ENCODE data around the gene TAL1. TPM values are rescaled to one million over a fixed set of nuclear protein-coding genes. Genes with fewer than 3 reads are reported as not detected.

TAL1 gene
- total RNA-seq, 1 experiment from 2014 or later = not detected

DNA sequence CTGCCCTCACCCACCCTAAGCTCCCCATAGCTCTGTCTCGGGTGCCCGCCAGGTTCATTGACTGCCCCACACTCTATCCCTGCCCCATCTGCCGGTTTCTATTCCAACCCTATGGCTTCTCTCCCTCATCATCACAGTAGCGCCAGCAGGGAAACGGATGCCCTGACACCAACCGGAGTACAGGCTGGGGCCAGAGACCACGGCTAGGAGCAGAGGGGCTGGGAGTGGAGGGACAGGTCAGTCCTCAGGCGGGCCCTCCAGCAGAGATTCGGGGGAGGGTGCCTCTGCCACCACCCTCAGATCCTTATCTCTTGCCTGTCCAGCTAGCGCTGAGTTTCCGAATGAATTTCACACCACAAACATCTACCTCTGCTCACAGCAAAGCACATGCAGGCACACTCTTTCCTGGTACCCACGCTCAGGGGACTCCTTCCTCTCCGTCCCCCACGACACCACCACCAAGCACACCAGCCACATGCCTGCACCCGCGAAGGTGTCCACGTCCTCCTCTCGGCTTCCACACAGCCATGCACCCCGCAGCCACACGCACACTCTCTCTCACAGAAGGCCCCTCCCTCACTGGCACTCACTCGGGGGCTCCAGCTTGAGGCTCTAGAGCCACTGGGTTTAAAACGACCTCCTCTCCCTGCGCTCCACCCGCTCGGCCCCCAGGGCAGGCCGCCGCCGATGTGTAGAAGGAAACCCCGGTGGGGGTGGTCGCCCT, 7.2 kb downstream of the TAL1 start:
- H3K4me1 Mint-ChIP-seq = peaks cover 17 to 28% of the 10 kb centered on the region in 2 experiments
- no peak overlapping the region for H2BK15ac ChIP-seq (ENCODE audit: low read depth, low read length)
- no peak overlapping the region for H2BK120ac ChIP-seq (ENCODE audit: low read depth, low read length, poor library complexity, severe bottlenecking)
- no peak overlapping the region for H3K27ac Mint-ChIP-seq
- no peak overlapping the region for H2AFZ ChIP-seq (ENCODE audit: low read length)
- peak overlapping the region; percentile 59; the same call in 1 of the 2 replicates for H3K14ac ChIP-seq (ENCODE audit: insufficient read depth, low read length)
- H3K4me2 ChIP-seq (ENCODE audit: insufficient read depth, insufficient read length, low read length) = peak overlapping the region; percentile 25
- no peak overlapping the region for H2AK5ac ChIP-seq (ENCODE audit: insufficient read length, low read length)
- H3K56ac ChIP-seq (ENCODE audit: insufficient read length, low read depth, low read length) = no peak overlapping the region
- no peak overlapping the region for H4K8ac ChIP-seq (replicated peaks; ENCODE audit: insufficient read length, low read depth, low read length)
- H3K18ac ChIP-seq (ENCODE audit: insufficient read length, low read depth, low read length) = no peak overlapping the region
- H4K91ac ChIP-seq (ENCODE audit: insufficient read length, low read depth, low read length) = no peak overlapping the region
- peaks cover 43% of the 10 kb centered on the region for H3K27me3 Mint-ChIP-seq (ENCODE audit: low read depth)
- no peaks in the 10 kb centered on the region for H3K9me3 ChIP-seq (ENCODE audit: control insufficient read depth, low read depth, low read length)
- no peak overlapping the region for H4K5ac ChIP-seq (ENCODE audit: insufficient read length, low read depth, low read length)
- no peak for DNase-seq
- no peak overlapping the region for H2BK5ac ChIP-seq (ENCODE audit: insufficient read length, low read length)
- peaks cover 2% of the 10 kb centered on the region for H4K20me1 ChIP-seq (ENCODE audit: control insufficient read depth, insufficient read depth, insufficient read length)
- TF ChIP-seq, protein P1, sequence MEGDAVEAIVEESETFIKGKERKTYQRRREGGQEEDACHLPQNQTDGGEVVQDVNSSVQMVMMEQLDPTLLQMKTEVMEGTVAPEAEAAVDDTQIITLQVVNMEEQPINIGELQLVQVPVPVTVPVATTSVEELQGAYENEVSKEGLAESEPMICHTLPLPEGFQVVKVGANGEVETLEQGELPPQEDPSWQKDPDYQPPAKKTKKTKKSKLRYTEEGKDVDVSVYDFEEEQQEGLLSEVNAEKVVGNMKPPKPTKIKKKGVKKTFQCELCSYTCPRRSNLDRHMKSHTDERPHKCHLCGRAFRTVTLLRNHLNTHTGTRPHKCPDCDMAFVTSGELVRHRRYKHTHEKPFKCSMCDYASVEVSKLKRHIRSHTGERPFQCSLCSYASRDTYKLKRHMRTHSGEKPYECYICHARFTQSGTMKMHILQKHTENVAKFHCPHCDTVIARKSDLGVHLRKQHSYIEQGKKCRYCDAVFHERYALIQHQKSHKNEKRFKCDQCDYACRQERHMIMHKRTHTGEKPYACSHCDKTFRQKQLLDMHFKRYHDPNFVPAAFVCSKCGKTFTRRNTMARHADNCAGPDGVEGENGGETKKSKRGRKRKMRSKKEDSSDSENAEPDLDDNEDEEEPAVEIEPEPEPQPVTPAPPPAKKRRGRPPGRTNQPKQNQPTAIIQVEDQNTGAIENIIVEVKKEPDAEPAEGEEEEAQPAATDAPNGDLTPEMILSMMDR (conservative IDR thresholded peaks at IDR 0.05) = no peak
- H2BK12ac ChIP-seq (ENCODE audit: insufficient read length, low read depth, low read length) = no peak overlapping the region
- no peak overlapping the region for H3K23ac ChIP-seq (ENCODE audit: insufficient read length, low read depth, low read length)
- no peak overlapping the region for H3T11ph ChIP-seq (ENCODE audit: low read length)
- H3K9me3 Mint-ChIP-seq = peaks cover 0 to 3% of the 10 kb centered on the region in 2 experiments; a peak in 2 of 5 replicates
- no peaks in the 10 kb centered on the region; the same call in 1 of the 2 replicates for H3K4me1 ChIP-seq (ENCODE audit: insufficient read depth, low read length)
- H3K79me2 ChIP-seq (ENCODE audit: insufficient read depth, low read length) = no peaks in the 10 kb centered on the region
- H3K27ac ChIP-seq (ENCODE audit: insufficient read length, low read depth, low read length) = no peak overlapping the region
- peaks cover 11% of the 10 kb centered on the region for H3K23me2 ChIP-seq (ENCODE audit: insufficient read length, low read depth, low read length, poor library complexity, severe bottlenecking)
- H3K27me3 ChIP-seq (ENCODE audit: insufficient read depth, low read length) = peaks cover 94% of the 10 kb centered on the region
- no peak overlapping the region for H3K9ac ChIP-seq (ENCODE audit: extremely low read depth, insufficient read length, low read length)
- H3K36me3 Mint-ChIP-seq (ENCODE audit: insufficient read depth in 1 of 3, low read depth in 3 of 3) = no peaks in the 10 kb centered on the region
- no peak overlapping the region for H3K4me3 Mint-ChIP-seq
- H3K79me1 ChIP-seq (ENCODE audit: insufficient read depth, low read depth, low read length, poor library complexity, severe bottlenecking) = no peaks in the 10 kb centered on the region
- H2BK20ac ChIP-seq (ENCODE audit: low read depth, low read length, poor library complexity, severe bottlenecking) = no peak overlapping the region
- H3K4ac ChIP-seq (ENCODE audit: low read depth, low read length) = no peak overlapping the region
- WGBS (ENCODE audit: extremely low coverage, insufficient read length, low lambda C conversion rate) = no CpG with 5 or more reads among the region's 30 CpGs
